HG03039 (cell line): ENCODE results near the gene GAS6.
"Not testable (repeated sequence)": the region's sequence is repeated elsewhere in the genome, so short reads cannot be mapped to it uniquely, and the experiment has no call there.

Source experiments
- ATAC-seq: cut with Tn5 transposase; IDR thresholded peaks from one replicate; pipeline ENCODE4 v1.9.1; 2021; ENCODE audit warnings: mild to moderate bottlenecking, moderate library complexity; ENCODE audit not compliant: unreplicated experiment

GAS6 gene

GRCh38 chr13:113842336-113843062 is 21.4 kb downstream of the GAS6 start:
- ATAC-seq: no peak

- ATAC-seq: no peak
Observed at GRCh38 chr13:113841353-113841650, 22.6 kb downstream of the GAS6 start.

- ATAC-seq: no peak
Observed at GRCh38 chr13:113840541-113841352, 23.1 kb downstream of the GAS6 start.

- no peak for ATAC-seq
Observed at GRCh38 chr13:113839536-113840204, 24.2 kb downstream of the GAS6 start.

- ATAC-seq: no peak
Observed at GRCh38 chr13:113838711-113839201, 25.1 kb downstream of the GAS6 start.

GRCh38 chr13:113837560-113838355 is 26.1 kb downstream of the GAS6 start:
- ATAC-seq: no peak

- ATAC-seq: no peak
Observed at GRCh38 chr13:113836768-113837559, 26.9 kb downstream of the GAS6 start.

GRCh38 chr13:113835461-113836270 is 28.2 kb downstream of the GAS6 start:
- no peak for ATAC-seq

- ATAC-seq: no peak
Observed at GRCh38 chr13:113834496-113835200, 29.2 kb downstream of the GAS6 start.

GRCh38 chr13:113834006-113834405 is 29.9 kb downstream of the GAS6 start:
- ATAC-seq: not testable (repeated sequence)

- ATAC-seq: no peak
Observed at GRCh38 chr13:113833111-113833830, 30.6 kb downstream of the GAS6 start.

GRCh38 chr13:113832631-113833030 is 31.2 kb downstream of the GAS6 start:
- ATAC-seq: no peak

- ATAC-seq: no peak
Observed at GRCh38 chr13:113832205-113832604, 31.7 kb downstream of the GAS6 start.

- no peak for ATAC-seq
Observed at GRCh38 chr13:113831061-113831460, 32.8 kb downstream of the GAS6 start.

GRCh38 chr13:113830426-113830950 is 33.4 kb downstream of the GAS6 start:
- not testable (repeated sequence) for ATAC-seq

GRCh38 chr13:113828282-113828825 is 35.5 kb downstream of the GAS6 start:
- ATAC-seq: no peak

GRCh38 chr13:113827021-113827420 is 36.9 kb downstream of the GAS6 start:
- no peak for ATAC-seq
